CD8-positive, alpha-beta memory T cell (primary cell): ENCODE results near the gene VSIG10L2. TPM values are rescaled to one million over a fixed set of nuclear protein-coding genes. Genes with fewer than 3 reads are reported as not detected.

Experiments used
- CTCF ChIA-PET: fragments of 350-600 bp; sonication (Branson Sonifier 250); formaldehyde crosslinking; loops from one replicate; lab custom pipeline; 2021; ENCODE audit warnings: antibody characterized with exemption; lab: Charles Lee
- POLR2A ChIA-PET: fragments of 350-600 bp; sonication (Branson Sonifier 250); formaldehyde crosslinking; loops from one replicate; lab custom pipeline; 2021; ENCODE audit warnings: antibody characterized with exemption; lab: Charles Lee
- DNase-seq, 5 donors: peaks; one replicate each; pipeline versions ENCODE4 v3.0.0 to v3.0.0-alpha.2; 2020 to 2022; ENCODE audit warnings: mixed read lengths in 1 of 5
- H3K27ac ChIP-seq: one replicate; pipeline ENCODE4 v1.7.0; 2013; ENCODE audit warnings: low read depth, mild to moderate bottlenecking, low read length, moderate library complexity
- H3K27me3 ChIP-seq: 2 replicates; pipeline ENCODE4 v1.7.0; 2013; ENCODE audit warnings: low read length, mild to moderate bottlenecking; ENCODE audit not compliant: insufficient read depth, poor library complexity, severe bottlenecking
- H3K36me3 ChIP-seq: 2 replicates; pipeline ENCODE4 v1.7.0; 2013; ENCODE audit warnings: mild to moderate bottlenecking, low read length, moderate library complexity; ENCODE audit not compliant: insufficient read depth
- H3K4me1 ChIP-seq: 2 replicates; pipeline ENCODE4 v1.7.0; 2013; ENCODE audit warnings: mild to moderate bottlenecking, low read length, moderate library complexity; ENCODE audit not compliant: insufficient read depth
- H3K4me3 ChIP-seq: 2 replicates; pipeline ENCODE4 v1.7.0; 2013; ENCODE audit warnings: mild to moderate bottlenecking, low read length
- H3K9me3 ChIP-seq: 2 replicates; pipeline ENCODE4 v1.7.0; 2013; ENCODE audit warnings: mild to moderate bottlenecking, low read length
- H3K27ac Mint-ChIP-seq, 8 donors: one replicate each; pipeline ENCODE4 v1.8.0; 2020 to 2021; ENCODE audit warnings: mixed read lengths in 8 of 8, mild to moderate bottlenecking in 6 of 8, inconsistent platforms in 3 of 8, moderate library complexity in 3 of 8
- H3K27me3 Mint-ChIP-seq, 2 donors: one replicate each; pipeline ENCODE4 v1.8.0; 2020 to 2021; ENCODE audit warnings: mixed read lengths in 2 of 2, mild to moderate bottlenecking in 1 of 2, moderate library complexity in 1 of 2
- H3K36me3 Mint-ChIP-seq, 3 donors: one replicate each; pipeline ENCODE4 v1.8.0; 2020 to 2021; ENCODE audit warnings: mixed read lengths in 3 of 3, inconsistent platforms in 1 of 3, mild to moderate bottlenecking in 1 of 3
- H3K4me1 Mint-ChIP-seq, 3 donors: one replicate each; pipeline ENCODE4 v1.8.0; 2020 to 2021; ENCODE audit warnings: mixed read lengths in 3 of 3, inconsistent platforms in 1 of 3, mild to moderate bottlenecking in 1 of 3
- H3K4me3 Mint-ChIP-seq, 7 donors: one replicate each; pipeline ENCODE4 v1.8.0; 2020 to 2021; ENCODE audit warnings: mixed read lengths in 7 of 7, mild to moderate bottlenecking in 6 of 7, moderate library complexity in 4 of 7, inconsistent platforms in 2 of 7
- H3K9me3 Mint-ChIP-seq, 5 donors: one replicate each; pipeline ENCODE4 v1.8.0; 2020 to 2022; ENCODE audit warnings: mixed read lengths in 5 of 5, mild to moderate bottlenecking in 3 of 5, moderate library complexity in 2 of 5, inconsistent platforms in 1 of 5
- polyA plus RNA-seq: library from polyadenylated mRNA; unstranded; fragments of 300-500 nt; fragmentation: Illumina TruSeq; gene quantifications from one replicate; pipeline ENCODE4 v1.2.3, GENCODE V29; 2021
- total RNA-seq, 2 experiments: library from RNA; stranded (reverse); gene quantifications; one replicate each; pipeline ENCODE4 v1.2.3, GENCODE V29; 2021

Gene VSIG10L2
- total and polyA plus RNA-seq, 3 experiments from 2014 or later, result not detected

- Histone ChIP-seq H3K4me3 (no peak overlapping the region), H3K27ac (no peak overlapping the region), H3K36me3 (no peaks in the 10 kb centered on the region), H3K9me3 (no peaks in the 10 kb centered on the region), H3K27me3 (no peaks in the 10 kb centered on the region), H3K4me1 (no peaks in the 10 kb centered on the region)
- DNase-seq, result no peak
- Mint-ChIP-seq H3K9me3 (no peaks in the 10 kb centered on the region), H3K4me3 (no peak overlapping the region), H3K4me1 (peaks cover 5 to 17% (median 16%) of the 10 kb centered on the region in 3 donors), H3K27me3 (no peaks in the 10 kb centered on the region), H3K27ac (peak overlapping the region in 1 of 8 donors; percentile 34), H3K36me3 (no peaks in the 10 kb centered on the region)
- POLR2A ChIA-PET, result interaction anchor here (0.7 kb wide), 2 partner anchors 420 to 1165 kb away, joined by 3 to 4 read pairs; no protein-coding TSS in a partner anchor
- CTCF ChIA-PET, result interaction anchor here (0.8 kb wide), 1 partner anchor 10 kb away, joined by 3 read pairs; no protein-coding TSS in a partner anchor
Measured at GRCh38 chr11:125940145-125940544, 5.7 kb upstream of the VSIG10L2 start.

- no peak overlapping the region for H3K4me3 Mint-ChIP-seq
- no peaks in the 10 kb centered on the region for H3K9me3 Mint-ChIP-seq
- POLR2A ChIA-PET, result no interaction called here
Measured at GRCh38 chr11:125941267-125941618, 4.6 kb upstream of the VSIG10L2 start.

GRCh38 chr11:125941619-125942611 is 3.9 kb upstream of the VSIG10L2 start:
- ChIA-PET POLR2A (no interaction called here), CTCF (interaction anchor here (0.7 to 1.2 kb wide), 4 partner anchors 12 to 253 kb away, joined by 3 to 7 read pairs (median 3); no protein-coding TSS in a partner anchor)
- no peak overlapping the region for H3K27ac ChIP-seq
- Mint-ChIP-seq H3K27ac (no peak overlapping the region), H3K4me1 (peaks cover 5 to 17% (median 16%) of the 10 kb centered on the region in 3 donors), H3K4me3 (peak overlapping the region in 3 of 7 donors; percentile 25 to 62 (median 44)), H3K27me3 (peaks cover 0 to under 1% of the 10 kb centered on the region in 2 donors), H3K9me3 (no peaks in the 10 kb centered on the region), H3K36me3 (no peaks in the 10 kb centered on the region)
- H3K9me3 ChIP-seq, result no peaks in the 10 kb centered on the region
- H3K4me1 ChIP-seq, result no peaks in the 10 kb centered on the region
- H3K36me3 ChIP-seq, result no peaks in the 10 kb centered on the region
- H3K27me3 ChIP-seq, result no peaks in the 10 kb centered on the region
- peak in 2 of 5 donors; percentile 8 to 24 for DNase-seq
- no peak overlapping the region for H3K4me3 ChIP-seq

More at GRCh38 chr11:125941267-125941618, 4.6 kb upstream of the VSIG10L2 start:
- DNase-seq, result no peak
- H3K27ac ChIP-seq, result no peak overlapping the region
- H3K36me3 Mint-ChIP-seq, result no peaks in the 10 kb centered on the region
- no peak overlapping the region for H3K4me3 ChIP-seq
- CTCF ChIA-PET, result interaction anchor here (0.7 to 1.2 kb wide), 2 partner anchors 207 to 253 kb away, joined by 3 to 7 read pairs; no protein-coding TSS in a partner anchor
- H3K27me3 Mint-ChIP-seq, result no peaks in the 10 kb centered on the region
- H3K27me3 ChIP-seq, result no peaks in the 10 kb centered on the region
- no peaks in the 10 kb centered on the region for H3K36me3 ChIP-seq
- peaks cover 5 to 17% (median 16%) of the 10 kb centered on the region in 3 donors for H3K4me1 Mint-ChIP-seq
- H3K9me3 ChIP-seq, result no peaks in the 10 kb centered on the region
- no peak overlapping the region for H3K27ac Mint-ChIP-seq
- no peaks in the 10 kb centered on the region for H3K4me1 ChIP-seq

GRCh38 chr11:125942771-125943428 is 2.9 kb upstream of the VSIG10L2 start:
- H3K4me1 ChIP-seq, result no peaks in the 10 kb centered on the region
- H3K27me3 Mint-ChIP-seq, result peaks cover 0 to 5% of the 10 kb centered on the region in 2 donors
- H3K4me3 Mint-ChIP-seq, result no peak overlapping the region
- no peak for DNase-seq
- no peaks in the 10 kb centered on the region for H3K9me3 Mint-ChIP-seq
- H3K4me1 Mint-ChIP-seq, result peaks cover 5 to 17% (median 16%) of the 10 kb centered on the region in 3 donors
- POLR2A ChIA-PET, result no interaction called here
- CTCF ChIA-PET, result interaction anchor here (1.1 to 1.7 kb wide), 3 partner anchors 15 to 251 kb away, joined by 3 read pairs; no protein-coding TSS in a partner anchor
- H3K36me3 ChIP-seq, result no peaks in the 10 kb centered on the region
- no peaks in the 10 kb centered on the region for H3K27me3 ChIP-seq
- H3K27ac Mint-ChIP-seq, result no peak overlapping the region
- no peaks in the 10 kb centered on the region for H3K36me3 Mint-ChIP-seq
- no peak overlapping the region for H3K27ac ChIP-seq
- H3K4me3 ChIP-seq, result no peak overlapping the region
- H3K9me3 ChIP-seq, result no peaks in the 10 kb centered on the region

- Histone ChIP-seq H3K36me3 (no peaks in the 10 kb centered on the region), H3K4me3 (no peak overlapping the region), H3K4me1 (no peaks in the 10 kb centered on the region), H3K9me3 (no peaks in the 10 kb centered on the region), H3K27ac (no peak overlapping the region), H3K27me3 (no peaks in the 10 kb centered on the region)
- CTCF ChIA-PET, result interaction anchor here (1.1 to 1.7 kb wide), 3 partner anchors 16 to 250 kb away, joined by 3 read pairs; no protein-coding TSS in a partner anchor
- Mint-ChIP-seq H3K9me3 (no peaks in the 10 kb centered on the region), H3K27me3 (peaks cover 0 to 5% of the 10 kb centered on the region in 2 donors), H3K27ac (peak overlapping the region in 1 of 8 donors; percentile 40), H3K4me3 (no peak overlapping the region), H3K4me1 (peaks cover 5 to 11% (median 10%) of the 10 kb centered on the region in 3 donors), H3K36me3 (no peaks in the 10 kb centered on the region)
- POLR2A ChIA-PET, result no interaction called here
- DNase-seq, result no peak
Measured at GRCh38 chr11:125943661-125944349, 2.0 kb upstream of the VSIG10L2 start.

- Histone ChIP-seq H3K36me3 (no peaks in the 10 kb centered on the region), H3K9me3 (no peaks in the 10 kb centered on the region), H3K4me3 (no peak overlapping the region), H3K27ac (no peak overlapping the region), H3K27me3 (no peaks in the 10 kb centered on the region), H3K4me1 (no peaks in the 10 kb centered on the region)
- POLR2A ChIA-PET, result no interaction called here
- H3K9me3 Mint-ChIP-seq, result no peaks in the 10 kb centered on the region
- peaks cover 0 to 8% of the 10 kb centered on the region in 2 donors for H3K27me3 Mint-ChIP-seq
- CTCF ChIA-PET, result interaction anchor here (1.2 to 1.7 kb wide), 3 partner anchors 14 to 249 kb away, joined by 3 read pairs; no protein-coding TSS in a partner anchor
- H3K4me1 Mint-ChIP-seq, result peaks cover 5 to 10% (median 9%) of the 10 kb centered on the region in 3 donors
- H3K36me3 Mint-ChIP-seq, result no peaks in the 10 kb centered on the region
- H3K4me3 Mint-ChIP-seq, result no peak overlapping the region
- peak overlapping the region in 1 of 8 donors; percentile 40 for H3K27ac Mint-ChIP-seq
- DNase-seq, result no peak
Measured at GRCh38 chr11:125944350-125945010, 1.4 kb upstream of the VSIG10L2 start.
